HepG2 (cell line): ENCODE measurements around the gene FGD4. TPM values are rescaled to one million over a fixed set of nuclear protein-coding genes. Genes with fewer than 3 reads are reported as not detected.
A peak's percentile ranks its signal among the peaks of the same experiment; 100 is the strongest.

ENCODE experiments used
- ARNT2 ChIP-seq: sonication (generic); formaldehyde crosslinking; IDR thresholded peaks from 2 replicates; pipeline ENCODE4 v1.8.0; 2022; ENCODE audit warnings: mild to moderate bottlenecking, low read depth, missing genetic modification reagents, moderate library complexity
- BRD4 ChIP-seq: sonication (generic); formaldehyde crosslinking; IDR thresholded peaks from 2 replicates; pipeline ENCODE4 v1.4.0; 2020; ENCODE audit warnings: missing genetic modification reagents
- CHD4 ChIP-seq: fragments of 200-600 bp; sonication (generic); IDR thresholded peaks from 2 replicates; pipeline ENCODE4 v1.7.0; 2017; ENCODE audit warnings: mild to moderate bottlenecking, low read length, borderline replicate concordance
- GPBP1L1 ChIP-seq: sonication (generic); formaldehyde crosslinking; IDR thresholded peaks from 2 replicates; pipeline ENCODE4 v1.5.0; 2020; ENCODE audit warnings: mild to moderate bottlenecking, missing genetic modification reagents
- HBP1 ChIP-seq: IDR thresholded peaks from 2 replicates; pipeline ENCODE4 v1.6.1; 2016; ENCODE audit warnings: low read depth, control low read depth
- HOXA7 ChIP-seq: sonication (generic); formaldehyde crosslinking; IDR thresholded peaks from 2 replicates; pipeline ENCODE4 v1.8.1; 2022; ENCODE audit warnings: mild to moderate bottlenecking, missing genetic modification reagents, moderate library complexity
- MTERF4 ChIP-seq: sonication (generic); formaldehyde crosslinking; IDR thresholded peaks from 2 replicates; pipeline ENCODE4 v1.8.0; 2023; ENCODE audit warnings: mild to moderate bottlenecking, missing genetic modification reagents
- NR1H2 ChIP-seq: sonication (generic); formaldehyde crosslinking; IDR thresholded peaks from 2 replicates; pipeline ENCODE4 v1.8.1; 2022; ENCODE audit warnings: low read depth, missing genetic modification reagents, borderline replicate concordance
- REL ChIP-seq: sonication (generic); formaldehyde crosslinking; conservative IDR thresholded peaks from 2 replicates; pipeline ENCODE4 v1.8.0; 2022; ENCODE audit warnings: mild to moderate bottlenecking, missing genetic modification reagents, moderate library complexity
- WIZ ChIP-seq: sonication (generic); formaldehyde crosslinking; IDR thresholded peaks from 2 replicates; pipeline ENCODE4 v1.5.1; 2020; ENCODE audit warnings: mild to moderate bottlenecking, missing genetic modification reagents
- YEATS4 ChIP-seq: sonication (generic); formaldehyde crosslinking; IDR thresholded peaks from 2 replicates; pipeline ENCODE4 v1.4.0; 2020; ENCODE audit warnings: missing genetic modification reagents, borderline replicate concordance
- ZHX1 ChIP-seq: sonication (generic); formaldehyde crosslinking; IDR thresholded peaks from 2 replicates; pipeline ENCODE4 v1.8.1; 2022; ENCODE audit warnings: low read depth, mild to moderate bottlenecking, missing genetic modification reagents
- ZKSCAN1 ChIP-seq: fragments of 150-350 bp; IDR thresholded peaks from 2 replicates; pipeline ENCODE4 v1.6.1; 2014; ENCODE audit warnings: low read length
- ZNF20 ChIP-seq: sonication (generic); formaldehyde crosslinking; IDR thresholded peaks from 2 replicates; pipeline ENCODE4 v1.4.0; 2020; ENCODE audit warnings: mild to moderate bottlenecking, moderate library complexity, missing genetic modification reagents
- ZNF430 ChIP-seq: sonication (generic); formaldehyde crosslinking; IDR thresholded peaks from 2 replicates; pipeline ENCODE4 v1.9.0; 2021; ENCODE audit warnings: mild to moderate bottlenecking, missing genetic modification reagents
- ZNF432 ChIP-seq: sonication (generic); formaldehyde crosslinking; IDR thresholded peaks from 2 replicates; pipeline ENCODE4 v1.5.0; 2020; ENCODE audit warnings: missing genetic modification reagents, mild to moderate bottlenecking, borderline replicate concordance
- ZNF615 ChIP-seq: sonication (generic); formaldehyde crosslinking; IDR thresholded peaks from 2 replicates; pipeline ENCODE4 v1.5.0; 2020; ENCODE audit warnings: mild to moderate bottlenecking, missing genetic modification reagents, borderline replicate concordance
- ZNF782 ChIP-seq: sonication (generic); formaldehyde crosslinking; IDR thresholded peaks from 2 replicates; pipeline ENCODE4 v1.4.0; 2020; ENCODE audit warnings: missing genetic modification reagents, mild to moderate bottlenecking, borderline replicate concordance
- ZNF790 ChIP-seq: sonication (generic); formaldehyde crosslinking; IDR thresholded peaks from 2 replicates; pipeline ENCODE4 v1.8.0; 2022; ENCODE audit warnings: missing genetic modification reagents, mild to moderate bottlenecking, borderline replicate concordance
- polyA plus RNA-seq, 8 experiments: library from polyadenylated mRNA; depleted of rRNA in 3 of 8; stranded (reverse) in 7 of 8; unstranded in 1 of 8; fragments of >200 nt; fragmentation: Illumina TruSeq in 4 of 8; extraction: Trizol in 4 of 8; gene quantifications; 2 replicates each; pipeline versions ENCODE4 v1.2.1 to v1.2.3, GENCODE V29; 2011 to 2016; ENCODE audit warnings: low read depth in 4 of 8, missing spikeins in 1 of 8, mixed read lengths in 1 of 8; ENCODE audit not compliant: insufficient read depth in 1 of 8
- total RNA-seq, 5 experiments: library from RNA; depleted of rRNA; stranded (reverse); fragments of >200 nt; fragmentation: Illumina TruSeq; extraction: Trizol; gene quantifications; 2 replicates each; pipeline ENCODE4 v1.2.3, GENCODE V29; 2016; ENCODE audit warnings: low read depth in 1 of 5
- TF ChIP-seq, protein P1 (sequence below): sonication (generic); formaldehyde crosslinking; IDR thresholded peaks from 2 replicates; pipeline ENCODE4 v1.5.0; 2020; ENCODE audit warnings: mild to moderate bottlenecking, missing genetic modification reagents

Gene FGD4
- total and polyA plus RNA-seq, 2 of the 13 experiments (the other 11 are each of a cell fraction or from before 2014, with no cell fraction given), result 4.6 to 6.6 TPM

DNA sequence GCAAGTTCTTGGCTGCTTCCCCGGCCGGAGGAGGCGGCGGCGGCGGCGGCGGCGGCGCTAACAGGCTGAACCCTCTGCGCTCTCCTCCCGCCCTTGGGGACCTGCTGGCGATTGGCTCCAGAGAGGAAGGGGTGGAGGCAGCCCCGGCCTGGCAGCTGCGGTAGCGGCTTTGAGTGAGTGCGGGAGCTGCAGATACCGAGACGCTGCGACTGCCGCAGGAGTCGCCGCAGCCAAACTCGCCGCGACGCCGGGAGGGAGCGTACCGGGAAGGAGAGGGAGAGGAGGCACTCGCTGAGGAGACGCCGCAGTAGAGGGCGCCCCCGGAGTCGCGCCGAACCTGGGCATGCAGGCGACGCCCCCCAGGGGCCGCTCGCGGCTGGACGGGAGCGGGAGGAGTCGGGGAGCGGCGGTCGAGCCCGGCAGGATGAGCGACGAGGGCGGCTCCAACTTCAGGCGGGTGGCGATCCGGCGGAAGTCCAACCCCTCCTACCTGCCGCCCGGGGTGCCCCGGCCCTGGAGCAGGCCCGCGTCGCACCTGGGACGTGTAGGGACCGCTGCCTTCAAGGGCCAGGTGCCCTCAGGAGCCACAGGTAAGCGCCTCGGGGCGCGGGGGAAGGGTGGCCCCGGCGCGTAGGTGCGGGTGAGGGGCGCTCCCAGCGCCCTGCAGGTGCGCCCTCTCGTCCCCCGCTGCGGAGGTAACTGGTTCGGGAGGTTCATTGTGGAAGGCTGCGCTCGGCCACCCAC lies at the start of gene FGD4 (continued):
- TF ChIP-seq HOXA7 (CRISPR knock-in tag) (no peak), ARNT2 (CRISPR knock-in tag) (peak; percentile 80), ZNF432 (no peak), ZNF782 (CRISPR knock-in tag) (no peak), ZHX1 (no peak), GPBP1L1 (CRISPR knock-in tag) (no peak), ZKSCAN1 (no peak), ZNF615 (CRISPR knock-in tag) (no peak), CHD4 (no peak), ZNF790 (CRISPR knock-in tag) (no peak), YEATS4 (CRISPR knock-in tag) (peak; percentile 59; the same call in 1 of the 2 replicates), MTERF4 (CRISPR knock-in tag) (peak; percentile 83; the same call in 1 of the 2 replicates), HBP1 (CRISPR knock-in tag) (no peak), NR1H2 (CRISPR knock-in tag) (no peak), ZNF20 (CRISPR knock-in tag) (no peak), REL (CRISPR knock-in tag) (no peak), WIZ (CRISPR knock-in tag) (no peak), BRD4 (CRISPR knock-in tag) (0 out of 2 replicates have a peak, but pooled peaks have one; percentile 45), ZNF430 (CRISPR knock-in tag) (peak; percentile 84; the same call in 1 of the 2 replicates)
- TF ChIP-seq, protein P1, sequence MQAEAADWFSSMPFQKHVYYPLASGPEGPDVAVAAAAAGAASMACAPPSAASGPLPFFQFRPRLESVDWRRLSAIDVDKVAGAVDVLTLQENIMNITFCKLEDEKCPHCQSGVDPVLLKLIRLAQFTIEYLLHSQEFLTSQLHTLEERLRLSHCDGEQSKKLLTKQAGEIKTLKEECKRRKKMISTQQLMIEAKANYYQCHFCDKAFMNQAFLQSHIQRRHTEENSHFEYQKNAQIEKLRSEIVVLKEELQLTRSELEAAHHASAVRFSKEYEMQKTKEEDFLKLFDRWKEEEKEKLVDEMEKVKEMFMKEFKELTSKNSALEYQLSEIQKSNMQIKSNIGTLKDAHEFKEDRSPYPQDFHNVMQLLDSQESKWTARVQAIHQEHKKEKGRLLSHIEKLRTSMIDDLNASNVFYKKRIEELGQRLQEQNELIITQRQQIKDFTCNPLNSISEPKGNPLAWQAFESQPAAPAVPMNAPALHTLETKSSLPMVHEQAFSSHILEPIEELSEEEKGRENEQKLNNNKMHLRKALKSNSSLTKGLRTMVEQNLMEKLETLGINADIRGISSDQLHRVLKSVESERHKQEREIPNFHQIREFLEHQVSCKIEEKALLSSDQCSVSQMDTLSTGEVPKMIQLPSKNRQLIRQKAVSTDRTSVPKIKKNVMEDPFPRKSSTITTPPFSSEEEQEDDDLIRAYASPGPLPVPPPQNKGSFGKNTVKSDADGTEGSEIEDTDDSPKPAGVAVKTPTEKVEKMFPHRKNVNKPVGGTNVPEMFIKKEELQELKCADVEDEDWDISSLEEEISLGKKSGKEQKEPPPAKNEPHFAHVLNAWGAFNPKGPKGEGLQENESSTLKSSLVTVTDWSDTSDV (CRISPR knock-in tag), result no peak
